MG63 (cell line): ENCODE data around the gene HOXC11. TPM values are rescaled to one million over a fixed set of nuclear protein-coding genes. Genes with fewer than 3 reads are reported as not detected.

Source experiments
- DNase-seq: peaks from one replicate; pipeline ENCODE4 v3.0.0-alpha.2; 2020
- H3K27me3 ChIP-seq: fragments of 250-450 bp; sonication (Bioruptor Pico); 2 replicates; pipeline ENCODE4 v1.5.1; 2020; ENCODE audit warnings: mild to moderate bottlenecking, moderate library complexity
- H3K36me3 ChIP-seq: fragments of 250-450 bp; sonication (Bioruptor Pico); 2 replicates; pipeline ENCODE4 v1.5.1; 2020; ENCODE audit warnings: mild to moderate bottlenecking, moderate library complexity
- H3K4me3 ChIP-seq: fragments of 250-450 bp; sonication (Bioruptor Pico); 2 replicates; pipeline ENCODE4 v1.5.1; 2020; ENCODE audit warnings: mild to moderate bottlenecking, moderate library complexity
- H3K9me3 ChIP-seq: fragments of 250-450 bp; sonication (Bioruptor Pico); 2 replicates; pipeline ENCODE4 v1.5.1; 2020; ENCODE audit warnings: mild to moderate bottlenecking, moderate library complexity
- total RNA-seq: library from RNA; depleted of rRNA; stranded (reverse); fragments of >200 nt; shearing (Covaris generic); gene quantifications from 2 replicates; pipeline ENCODE4 v1.2.3, GENCODE V29; 2014; ENCODE audit warnings: low replicate concordance

The HOXC11 gene
- total RNA-seq, 1 experiment from 2014 or later: 1.3 TPM

DNA sequence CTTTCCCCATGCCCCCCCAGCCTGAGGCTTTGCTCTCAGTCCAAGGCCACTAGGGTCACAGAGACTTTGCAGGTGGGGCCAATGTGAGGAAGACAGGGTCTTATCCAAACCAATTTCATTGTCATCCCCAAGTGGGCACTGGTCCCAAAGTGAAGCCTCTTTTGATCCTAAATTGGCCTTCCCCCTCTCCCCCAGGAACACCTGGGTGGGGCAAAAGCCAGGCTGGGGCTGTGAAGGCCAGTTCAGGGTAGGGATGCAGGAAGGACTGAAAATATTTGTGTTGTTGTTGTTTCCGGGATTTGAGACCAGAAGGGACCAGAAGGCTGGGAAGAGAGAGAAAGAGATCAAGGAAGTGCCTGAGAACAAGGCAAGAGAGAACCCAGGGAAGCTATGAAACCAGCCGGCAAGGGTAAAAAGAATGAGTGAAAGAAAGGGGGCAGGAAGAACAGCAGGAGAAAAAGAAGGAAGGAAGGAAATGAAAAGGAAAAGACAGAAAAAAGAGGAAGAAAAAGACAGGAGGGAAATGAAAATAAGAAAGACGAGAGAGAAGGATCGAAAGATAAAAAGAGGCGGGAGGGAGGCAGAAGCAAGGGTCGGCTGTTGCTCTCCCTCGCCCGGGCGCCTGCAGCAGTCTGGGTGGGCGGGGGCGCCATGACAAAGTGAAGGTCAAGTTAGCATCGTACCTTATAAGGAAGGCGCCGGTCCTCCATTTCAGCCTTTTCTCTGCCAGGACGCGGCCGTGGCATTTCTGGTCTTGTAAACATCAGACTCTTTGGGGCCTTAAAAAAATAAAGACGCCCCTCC is 7.4 kb upstream of the HOXC11 start:
- no peak for DNase-seq
- H3K27me3 ChIP-seq: no peaks in the 10 kb centered on the region
- no peak overlapping the region for H3K4me3 ChIP-seq
- no peaks in the 10 kb centered on the region for H3K9me3 ChIP-seq
- H3K36me3 ChIP-seq: no peaks in the 10 kb centered on the region

DNA sequence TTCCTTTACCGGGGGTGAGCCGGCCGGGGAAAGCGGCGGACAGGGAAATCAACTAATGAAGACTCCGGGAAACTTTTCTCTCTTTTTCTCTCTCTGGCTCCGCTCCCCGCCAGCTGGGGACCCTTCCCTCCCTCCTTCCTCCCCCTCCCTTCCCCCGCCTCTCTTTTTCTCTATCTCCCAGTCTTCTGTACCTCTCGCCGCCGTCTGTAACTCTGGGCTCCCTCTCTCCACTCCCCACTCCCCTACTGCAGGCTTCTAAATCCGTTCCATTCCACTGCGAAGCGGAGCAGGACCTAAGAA is 6.9 kb upstream of the HOXC11 start:
- H3K4me3 ChIP-seq: no peak overlapping the region

DNA sequence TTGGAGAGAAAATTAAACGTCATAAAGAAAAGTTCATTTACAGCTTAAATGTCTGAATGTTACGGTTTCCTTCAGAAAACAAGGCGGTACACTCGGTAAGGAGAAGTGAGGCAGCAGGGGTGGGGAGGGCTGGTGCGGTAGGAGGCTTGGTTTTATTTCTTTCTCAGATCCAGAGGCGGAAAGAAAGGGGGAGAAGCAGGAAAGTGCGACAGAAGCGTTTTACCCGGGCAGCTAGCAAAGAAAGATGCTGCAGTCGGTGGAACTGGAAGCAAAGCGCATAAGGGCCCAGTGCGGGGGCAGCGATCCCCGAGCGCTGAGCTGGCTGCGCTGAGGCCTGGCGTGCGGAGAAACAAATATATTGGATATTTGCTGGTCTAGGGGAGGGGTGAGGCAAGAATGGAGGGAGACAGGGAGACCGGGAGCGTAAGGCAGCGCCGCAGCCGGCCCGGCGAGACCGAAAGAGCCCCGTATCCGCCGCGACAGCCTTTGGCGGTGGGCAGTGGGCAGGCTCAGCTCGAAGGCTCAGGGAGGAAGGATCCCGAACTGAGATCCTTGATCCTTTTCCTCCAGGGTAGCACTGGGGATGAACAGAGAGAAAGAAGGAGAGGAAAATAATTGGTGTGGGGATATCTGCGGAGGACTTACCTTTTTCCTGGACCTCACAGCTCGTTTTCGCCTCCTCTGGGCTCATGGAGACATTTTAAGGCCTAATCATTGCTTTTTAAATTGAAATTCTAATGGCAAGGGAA is 6.4 kb upstream of the HOXC11 start:
- H3K36me3 ChIP-seq: no peaks in the 10 kb centered on the region
- H3K9me3 ChIP-seq: no peaks in the 10 kb centered on the region
- DNase-seq: no peak
- no peaks in the 10 kb centered on the region for H3K27me3 ChIP-seq
- no peak overlapping the region for H3K4me3 ChIP-seq

More for the DNA sequence above, 6.9 kb upstream of the HOXC11 start:
- DNase-seq: no peak
- H3K27me3 ChIP-seq: no peaks in the 10 kb centered on the region
- no peaks in the 10 kb centered on the region for H3K36me3 ChIP-seq
- H3K9me3 ChIP-seq: no peaks in the 10 kb centered on the region

DNA sequence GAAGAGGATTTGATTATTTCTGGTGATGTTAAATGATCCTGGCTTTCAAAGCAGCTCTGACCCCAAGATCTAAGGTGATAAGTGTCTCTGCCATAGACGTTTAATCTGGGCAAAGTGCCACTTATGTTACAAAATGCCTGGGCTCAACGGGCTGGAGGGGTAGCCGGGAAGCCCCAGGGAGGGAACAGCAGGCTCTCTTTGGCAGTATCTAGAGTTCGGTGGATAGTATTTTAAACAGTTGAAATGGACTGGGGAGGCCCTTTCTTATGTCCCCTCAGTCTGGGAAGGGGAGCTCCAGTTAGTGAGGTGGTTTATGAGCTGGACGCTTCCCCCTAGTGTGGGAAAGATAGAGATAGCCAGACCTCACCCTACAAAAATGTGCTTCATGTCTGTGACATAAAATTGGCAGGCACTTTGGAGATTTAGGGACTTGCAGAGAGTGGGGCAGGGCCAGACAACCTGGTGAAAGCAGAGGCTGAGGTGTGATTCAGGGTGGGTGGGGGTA is 5.5 kb upstream of the HOXC11 start:
- Histone ChIP-seq H3K9me3 (no peaks in the 10 kb centered on the region), H3K4me3 (no peak overlapping the region), H3K36me3 (no peaks in the 10 kb centered on the region), H3K27me3 (no peaks in the 10 kb centered on the region)
- DNase-seq: no peak

DNA sequence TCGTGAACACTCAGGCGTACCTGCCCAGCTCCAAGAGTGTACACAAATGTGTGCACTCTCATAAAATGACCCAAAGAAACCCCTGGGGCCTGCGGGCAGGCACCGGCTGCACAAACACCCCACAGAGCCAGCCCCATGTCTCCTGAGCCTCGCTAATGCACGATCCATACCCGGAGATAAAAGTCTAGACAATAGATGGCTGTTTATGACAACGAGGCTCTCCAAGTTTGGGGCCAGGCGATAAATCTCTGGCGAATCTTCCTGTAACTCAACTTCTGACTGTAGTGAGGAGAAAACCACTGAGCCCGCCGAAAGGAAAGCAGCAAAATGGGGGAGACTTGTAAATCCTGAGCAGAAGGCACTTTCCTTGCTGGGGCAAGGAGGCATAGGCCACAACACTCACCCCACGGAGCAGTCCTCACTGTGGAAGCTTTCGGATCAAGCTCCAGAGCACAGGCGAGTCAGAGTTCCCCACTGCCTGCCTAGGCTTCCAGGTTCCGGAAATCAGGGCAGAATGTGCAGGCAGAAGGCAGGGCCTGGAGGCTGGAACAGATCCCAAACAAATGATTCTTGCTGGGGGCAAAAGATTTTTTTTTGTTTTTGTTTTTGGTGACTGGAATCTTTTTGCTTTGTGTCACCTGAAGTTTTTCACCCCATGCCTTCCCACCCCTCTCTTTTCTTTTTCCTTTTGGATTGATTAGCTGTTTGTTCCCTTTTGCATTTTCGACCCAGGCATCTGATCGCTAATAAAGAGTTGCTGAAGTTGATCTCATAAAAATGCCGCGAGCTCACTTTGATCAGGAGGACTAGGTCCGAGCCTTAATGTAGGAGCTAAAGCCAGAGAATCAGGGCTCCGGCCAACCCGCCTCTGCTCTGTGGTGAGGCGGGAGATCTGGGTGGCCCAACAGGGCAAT is 4.5 kb upstream of the HOXC11 start:
- no peaks in the 10 kb centered on the region for H3K27me3 ChIP-seq
- H3K9me3 ChIP-seq: no peaks in the 10 kb centered on the region
- no peaks in the 10 kb centered on the region for H3K36me3 ChIP-seq
- no peak for DNase-seq
- no peak overlapping the region for H3K4me3 ChIP-seq

- no peaks in the 10 kb centered on the region for H3K27me3 ChIP-seq
- DNase-seq: no peak
- no peak overlapping the region for H3K4me3 ChIP-seq
- no peaks in the 10 kb centered on the region for H3K9me3 ChIP-seq
- H3K36me3 ChIP-seq: no peaks in the 10 kb centered on the region
Observed at GRCh38 chr12:53969588-53970259, 3.2 kb upstream of the HOXC11 start.

- peaks cover 2% of the 10 kb centered on the region; the same call in 1 of the 2 replicates for H3K36me3 ChIP-seq
- no peak overlapping the region for H3K4me3 ChIP-seq
- no peak for DNase-seq
- no peaks in the 10 kb centered on the region for H3K27me3 ChIP-seq
- H3K9me3 ChIP-seq: no peaks in the 10 kb centered on the region
Observed at GRCh38 chr12:53970451-53970850, 2.5 kb upstream of the HOXC11 start.

DNA sequence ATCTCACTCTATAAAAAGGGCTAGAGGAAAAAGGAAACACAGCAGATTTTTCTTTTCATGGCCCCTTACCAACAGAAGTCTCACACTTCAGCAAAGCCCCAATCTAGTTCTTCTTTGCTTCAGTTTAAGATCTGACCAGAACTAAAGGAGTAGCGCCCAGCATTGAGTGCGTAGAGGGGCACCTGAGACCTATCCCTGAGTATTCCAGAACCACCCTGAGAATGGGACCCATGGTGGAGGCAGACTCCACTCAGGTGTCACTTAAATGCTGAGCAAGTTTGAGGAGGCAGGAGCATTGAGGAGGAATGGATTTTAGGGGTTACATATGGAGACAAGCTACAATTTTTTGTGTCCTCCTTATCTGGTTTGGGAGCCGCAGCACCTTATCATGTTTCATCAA is 1.8 kb upstream of the HOXC11 start:
- Histone ChIP-seq H3K9me3 (no peaks in the 10 kb centered on the region), H3K36me3 (peaks cover 3% of the 10 kb centered on the region; the same call in 1 of the 2 replicates), H3K27me3 (no peaks in the 10 kb centered on the region), H3K4me3 (no peak overlapping the region)
- no peak for DNase-seq

- DNase-seq: no peak
- Histone ChIP-seq H3K27me3 (no peaks in the 10 kb centered on the region), H3K4me3 (no peak overlapping the region), H3K9me3 (no peaks in the 10 kb centered on the region), H3K36me3 (peaks cover 3% of the 10 kb centered on the region; the same call in 1 of the 2 replicates)
Observed at GRCh38 chr12:53971686-53972085, 1.2 kb upstream of the HOXC11 start.

DNA sequence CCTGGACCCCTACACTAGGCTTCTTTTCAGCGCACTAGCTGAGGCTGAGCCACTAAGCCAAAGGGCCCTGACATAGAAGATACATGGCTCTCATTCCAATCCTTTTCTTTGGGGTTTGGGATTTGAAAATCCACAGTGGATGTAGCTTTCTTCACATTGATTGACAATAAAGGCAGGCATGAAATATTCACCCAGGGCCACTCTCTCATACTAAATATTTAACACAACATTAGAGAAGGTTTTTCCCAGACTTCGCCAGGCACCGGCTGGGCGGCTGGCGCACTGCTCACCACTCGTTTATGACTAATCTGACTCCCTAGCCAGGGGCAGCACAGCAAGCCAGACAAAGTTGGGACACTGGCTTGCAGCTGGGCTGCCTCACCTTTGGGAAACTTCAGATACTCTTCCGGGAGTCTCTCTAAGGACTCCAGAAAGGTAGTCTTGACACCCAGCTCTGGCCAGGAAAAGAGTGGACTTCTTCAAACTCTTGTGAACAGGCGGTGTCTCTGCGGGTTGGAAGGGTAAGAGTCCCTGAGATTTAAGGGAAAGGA is 699 bp upstream of the HOXC11 start:
- no peaks in the 10 kb centered on the region for H3K9me3 ChIP-seq
- peak; percentile 84 for DNase-seq
- peak overlapping the region; percentile 68 for H3K4me3 ChIP-seq
- H3K27me3 ChIP-seq: no peaks in the 10 kb centered on the region
- H3K36me3 ChIP-seq: peaks cover 3% of the 10 kb centered on the region; the same call in 1 of the 2 replicates

- DNase-seq: peak; percentile 86
- peak overlapping the region; percentile 68 for H3K4me3 ChIP-seq
- H3K27me3 ChIP-seq: no peaks in the 10 kb centered on the region
- no peaks in the 10 kb centered on the region for H3K9me3 ChIP-seq
- H3K36me3 ChIP-seq: peaks cover 3% of the 10 kb centered on the region; the same call in 1 of the 2 replicates
Observed at GRCh38 chr12:53973236-53974042, 513 bp downstream of the HOXC11 start.

- H3K36me3 ChIP-seq: peaks cover 3% of the 10 kb centered on the region; the same call in 1 of the 2 replicates
- no peaks in the 10 kb centered on the region for H3K27me3 ChIP-seq
- H3K4me3 ChIP-seq: peak within 1 kb of the TSS; percentile 68
- peak; percentile 89 for DNase-seq
- no peaks in the 10 kb centered on the region for H3K9me3 ChIP-seq
Observed at GRCh38 chr12:53974084-53975063, 1.4 kb downstream of the HOXC11 start, which contains the start of gene HOTAIR. Gene HOTAIR (minus strand): TSS chr12:53974954.

GRCh38 chr12:53975064-53975471 is 2.1 kb downstream of the HOXC11 start:
- H3K36me3 ChIP-seq: peaks cover 3% of the 10 kb centered on the region; the same call in 1 of the 2 replicates
- no peak for DNase-seq
- H3K9me3 ChIP-seq: no peaks in the 10 kb centered on the region
- H3K27me3 ChIP-seq: no peaks in the 10 kb centered on the region
- peak overlapping the region; percentile 68 for H3K4me3 ChIP-seq

DNA sequence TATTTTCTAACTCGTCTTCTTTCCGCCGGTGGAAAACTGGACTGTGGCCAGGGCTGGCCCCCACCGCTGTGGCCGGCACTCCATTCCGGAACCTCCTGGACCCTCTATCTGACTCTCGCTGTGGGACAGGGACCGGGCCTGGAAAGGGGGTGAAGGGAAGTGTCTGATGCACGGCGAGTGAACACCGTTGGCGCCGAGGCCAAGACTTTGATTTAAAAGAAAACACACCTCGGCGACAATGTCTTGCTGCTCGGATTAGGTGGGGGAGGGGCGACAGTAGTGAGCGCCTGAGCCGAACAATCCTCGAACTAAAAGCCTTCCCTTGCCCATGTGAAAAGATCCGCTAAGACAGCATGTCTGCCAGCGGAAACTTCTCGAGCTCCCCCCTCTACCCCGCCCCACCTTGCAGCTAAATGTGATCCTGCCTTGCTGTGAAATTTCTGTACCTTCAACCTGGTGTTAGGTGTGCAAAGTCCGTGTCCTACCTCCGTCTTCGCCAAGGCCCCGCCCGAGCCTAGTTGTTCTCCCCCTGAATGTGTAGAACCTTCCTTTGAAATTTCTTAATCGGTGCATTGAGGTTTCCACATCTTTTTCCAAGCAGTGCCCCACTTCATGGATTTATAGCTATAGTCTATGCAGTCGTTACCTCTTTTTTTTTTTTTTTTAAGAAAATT is 2.7 kb downstream of the HOXC11 start:
- Histone ChIP-seq H3K36me3 (peaks cover 3% of the 10 kb centered on the region; the same call in 1 of the 2 replicates), H3K27me3 (no peaks in the 10 kb centered on the region), H3K9me3 (no peaks in the 10 kb centered on the region), H3K4me3 (peak overlapping the region; percentile 68)
- no peak for DNase-seq
